H4 (cell line): ENCODE data around the gene ATP5PO. TPM values are rescaled to one million over a fixed set of nuclear protein-coding genes. Genes with fewer than 3 reads are reported as not detected.
"Not testable (repeated sequence)": the region's sequence is repeated elsewhere in the genome, so short reads cannot be mapped to it uniquely, and the experiment has no call there.

Source experiments
- DNase-seq: peaks from one replicate; pipeline ENCODE4 v3.0.0-alpha.2; 2015; ENCODE audit warnings: low spot score
- total RNA-seq: library from RNA; depleted of rRNA; stranded (reverse); fragments of >200 nt; shearing (Covaris generic); gene quantifications from 2 replicates; pipeline ENCODE4 v1.2.3, GENCODE V29; 2014; rRNA removed

The ATP5PO gene
- total RNA-seq, 1 experiment from 2014 or later = 389 TPM

DNA sequence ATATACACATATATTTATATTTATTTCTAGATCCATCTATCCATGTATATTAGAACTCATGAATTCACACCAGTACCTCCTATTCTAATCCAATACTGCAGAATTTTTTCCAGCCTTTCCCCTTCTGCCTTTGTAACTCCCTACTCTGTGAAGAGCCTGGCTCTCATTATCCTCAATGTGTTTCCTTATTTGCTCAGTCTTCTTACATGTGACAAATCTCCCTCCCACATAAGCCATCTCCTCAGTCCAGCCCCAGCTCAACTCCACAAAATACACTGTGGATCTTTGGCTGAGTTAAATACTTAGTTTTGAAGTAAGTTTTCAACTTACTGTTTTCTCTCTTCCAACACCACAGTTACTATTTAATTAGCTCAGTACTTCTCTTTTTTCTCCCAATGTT is 45.7 kb downstream of the ATP5PO start:
- no peak for DNase-seq

DNA sequence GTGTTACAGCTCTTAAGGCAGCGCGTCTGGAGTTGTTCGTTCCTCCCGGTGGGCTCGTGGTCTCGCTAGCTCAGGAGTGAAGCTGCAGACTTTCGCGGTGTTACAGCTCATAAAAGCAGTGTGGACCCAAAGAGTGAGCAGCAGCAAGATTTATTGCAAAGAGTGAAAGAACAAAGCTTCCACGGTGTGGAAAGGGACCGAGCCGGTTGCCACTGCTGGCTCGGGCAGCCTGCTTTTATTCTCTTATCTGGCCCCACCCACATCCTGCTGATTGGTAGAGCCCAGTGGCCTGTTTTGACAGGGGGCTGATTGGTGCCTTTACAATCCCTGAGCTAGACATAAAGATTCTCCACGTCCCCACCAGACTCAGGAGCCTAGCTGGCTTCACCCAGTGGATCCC is 47.7 kb downstream of the ATP5PO start:
- not testable (repeated sequence) for DNase-seq

DNA sequence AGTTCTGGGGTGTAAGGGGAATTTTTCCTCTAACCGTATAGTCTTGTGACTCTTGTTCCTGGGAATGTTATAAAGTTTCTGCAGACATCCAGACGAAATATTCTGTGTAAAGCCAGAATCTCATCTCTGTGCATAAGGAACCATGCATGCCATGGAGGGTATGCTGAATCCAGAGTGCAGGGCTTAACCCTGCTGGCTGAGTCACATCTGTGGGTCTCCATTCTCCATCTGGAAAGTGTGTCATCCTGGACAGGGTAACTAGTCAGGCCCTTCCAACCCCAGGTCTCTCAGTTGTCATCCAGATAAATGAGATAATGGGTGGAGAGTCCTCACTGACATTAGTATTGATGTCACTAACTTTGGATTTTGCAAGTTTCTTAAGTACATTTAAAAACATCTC is 48.8 kb downstream of the ATP5PO start:
- DNase-seq = no peak

GRCh38 chr21:33865996-33866575 is 49.5 kb downstream of the ATP5PO start:
- DNase-seq = no peak

DNA sequence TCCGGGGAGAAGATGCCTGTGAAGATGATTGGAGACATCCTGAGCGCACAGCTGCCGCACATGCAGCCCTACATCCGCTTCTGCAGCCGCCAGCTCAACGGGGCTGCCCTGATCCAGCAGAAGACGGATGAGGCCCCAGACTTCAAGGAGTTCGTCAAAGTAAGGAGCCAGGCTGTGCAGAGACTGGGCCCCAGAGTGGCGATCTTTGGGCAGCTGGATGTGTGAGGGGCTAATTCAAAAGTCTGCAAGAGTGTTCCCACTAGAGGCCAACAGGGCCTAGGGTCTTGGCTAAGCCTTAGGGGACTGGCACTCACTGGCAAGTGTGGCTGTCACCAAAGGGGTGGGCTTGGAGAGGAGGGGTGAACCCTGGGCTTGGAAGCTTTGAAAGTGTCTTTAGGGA is 50.4 kb downstream of the ATP5PO start:
- no peak for DNase-seq

GRCh38 chr21:33864150-33864549 is 51.5 kb downstream of the ATP5PO start:
- DNase-seq = no peak

- not testable (repeated sequence) for DNase-seq
These were observed 52.4 kb downstream of the ATP5PO start for GRCh38 chr21:33863191-33863590.

DNA sequence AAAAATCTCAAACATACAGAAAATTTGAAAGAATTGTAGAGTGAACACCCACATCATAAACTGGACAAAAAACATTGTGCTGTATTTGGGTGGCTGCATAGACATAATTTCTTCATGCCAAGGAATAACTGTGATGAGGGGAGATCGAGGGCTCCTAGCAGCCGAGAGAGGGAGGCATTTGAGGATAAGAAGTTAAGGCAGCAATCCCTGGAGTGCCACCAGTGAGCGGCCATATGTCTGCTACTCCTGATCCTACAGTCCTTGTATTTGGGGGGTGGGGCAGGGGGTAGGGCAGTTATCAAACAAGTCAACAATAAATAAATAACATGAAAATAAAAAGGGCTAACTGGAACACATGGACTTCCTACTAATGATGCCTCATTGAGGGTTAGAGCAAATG is 54.5 kb downstream of the ATP5PO start:
- DNase-seq = no peak

- DNase-seq = no peak
These were observed 55.2 kb downstream of the ATP5PO start for GRCh38 chr21:33860332-33860879.

GRCh38 chr21:33859373-33860102 is 56.1 kb downstream of the ATP5PO start:
- no peak for DNase-seq

DNA sequence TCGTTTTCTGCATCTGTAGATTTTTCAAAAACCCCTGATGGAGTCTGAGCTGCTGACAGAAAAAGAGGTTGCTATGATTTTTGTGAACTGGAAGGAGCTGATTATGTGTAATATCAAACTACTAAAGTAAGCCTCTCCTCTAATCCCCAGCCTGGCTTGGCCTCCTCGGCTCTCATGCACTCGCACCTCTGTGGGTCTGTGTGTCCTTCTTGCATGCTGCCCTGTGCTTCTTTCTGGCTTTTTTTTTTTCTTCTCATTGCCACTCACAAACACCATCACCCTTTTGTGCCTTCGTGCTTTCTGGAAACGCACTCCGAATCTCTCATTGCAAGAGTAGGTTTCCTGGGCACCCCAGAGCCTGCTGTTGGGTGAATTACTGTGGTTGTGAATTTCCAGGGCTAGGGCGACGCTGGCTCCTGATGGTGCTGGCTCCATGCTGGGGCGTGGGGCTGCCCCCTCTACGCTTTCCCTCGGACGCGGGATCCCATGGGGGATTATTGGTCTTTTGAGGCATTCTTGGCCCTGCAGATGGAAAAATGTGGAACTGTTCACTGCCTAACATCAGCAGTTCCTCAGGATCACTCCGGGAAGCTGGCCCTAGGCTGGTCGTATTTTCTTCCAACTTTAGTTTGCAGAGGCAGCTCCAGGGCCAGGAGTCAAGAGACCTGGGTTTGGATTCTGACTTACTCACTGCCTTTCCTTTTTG is 56.8 kb downstream of the ATP5PO start:
- DNase-seq = no peak

DNA sequence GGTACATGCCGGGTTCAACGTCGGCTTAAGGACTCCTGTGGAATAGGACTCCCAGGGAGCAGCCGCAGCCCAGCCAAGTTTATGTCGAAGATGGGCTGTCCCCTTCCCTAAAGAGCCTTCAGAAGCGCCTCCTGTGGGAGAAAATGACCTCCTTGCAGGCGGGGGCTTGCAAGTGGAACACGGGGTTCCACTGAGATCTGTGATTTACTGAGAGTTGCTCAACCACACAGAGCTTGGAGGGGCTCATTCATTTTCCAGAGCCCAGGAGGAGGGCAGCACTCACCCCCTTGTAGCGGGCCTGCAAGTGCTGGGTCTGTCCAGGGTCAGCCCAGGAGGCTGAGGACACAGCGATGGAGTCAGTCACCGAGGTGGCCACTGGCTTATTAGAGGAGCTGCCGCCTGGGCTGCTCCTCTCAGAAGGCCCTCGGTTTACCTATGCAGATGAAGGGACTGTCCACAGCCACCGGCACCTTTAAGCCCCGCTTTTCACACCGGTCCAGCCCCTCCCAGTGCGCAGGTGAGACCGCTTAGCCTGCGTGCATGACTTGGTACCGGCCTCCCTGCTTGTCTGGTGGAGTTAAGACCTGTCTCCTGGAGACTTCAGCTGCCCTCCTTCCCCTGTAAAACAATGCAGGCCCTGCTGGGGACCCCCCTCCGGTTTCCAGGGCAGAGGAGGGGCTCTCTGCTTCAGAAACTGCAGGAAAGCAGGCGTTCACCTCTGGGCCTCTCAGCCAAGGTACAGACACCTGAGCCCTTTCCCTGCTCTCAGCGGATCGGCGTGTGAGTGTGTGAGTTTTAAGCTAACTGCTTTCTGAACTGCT is 57.5 kb downstream of the ATP5PO start:
- no peak for DNase-seq

GRCh38 chr21:33856893-33857527 is 58.6 kb downstream of the ATP5PO start:
- no peak for DNase-seq

- DNase-seq = no peak
These were observed 60.4 kb downstream of the ATP5PO start for GRCh38 chr21:33855190-33855589.

- no peak for DNase-seq
These were observed 61.0 kb downstream of the ATP5PO start for GRCh38 chr21:33854604-33855003.

Other genes with a start within 250 kb of the ATP5PO start
- gene MRPS6, start 157.8 kb upstream of the ATP5PO start, total RNA-seq = 26.8 and 40.9 TPM in 2 replicates
- gene SLC5A3, start 157.8 kb upstream of the ATP5PO start, total RNA-seq = 8.5 and 11.4 TPM in 2 replicates